Neural progenitor cell (in vitro differentiated cells): Measurements from ENCODE around the gene TECR.

Source experiments
- EZH2 ChIP-seq: fragments of 200-600 bp; sonication (generic); IDR thresholded peaks from 2 replicates; pipeline ENCODE4 v1.6.1; 2017; ENCODE audit warnings: antibody characterized with exemption, mild to moderate bottlenecking, moderate library complexity
- EZH2phosphoT487 ChIP-seq: fragments of 200-600 bp; sonication (generic); IDR thresholded peaks from 2 replicates; pipeline ENCODE4 v1.6.1; 2017; ENCODE audit warnings: antibody characterized with exemption
- TF ChIP-seq, protein P1 (sequence below): fragments of 200-600 bp; sonication (generic); IDR thresholded peaks from 2 replicates; pipeline ENCODE4 v1.5.1; 2017; ENCODE audit warnings: antibody characterized with exemption, mild to moderate bottlenecking

- TF ChIP-seq, protein P1, sequence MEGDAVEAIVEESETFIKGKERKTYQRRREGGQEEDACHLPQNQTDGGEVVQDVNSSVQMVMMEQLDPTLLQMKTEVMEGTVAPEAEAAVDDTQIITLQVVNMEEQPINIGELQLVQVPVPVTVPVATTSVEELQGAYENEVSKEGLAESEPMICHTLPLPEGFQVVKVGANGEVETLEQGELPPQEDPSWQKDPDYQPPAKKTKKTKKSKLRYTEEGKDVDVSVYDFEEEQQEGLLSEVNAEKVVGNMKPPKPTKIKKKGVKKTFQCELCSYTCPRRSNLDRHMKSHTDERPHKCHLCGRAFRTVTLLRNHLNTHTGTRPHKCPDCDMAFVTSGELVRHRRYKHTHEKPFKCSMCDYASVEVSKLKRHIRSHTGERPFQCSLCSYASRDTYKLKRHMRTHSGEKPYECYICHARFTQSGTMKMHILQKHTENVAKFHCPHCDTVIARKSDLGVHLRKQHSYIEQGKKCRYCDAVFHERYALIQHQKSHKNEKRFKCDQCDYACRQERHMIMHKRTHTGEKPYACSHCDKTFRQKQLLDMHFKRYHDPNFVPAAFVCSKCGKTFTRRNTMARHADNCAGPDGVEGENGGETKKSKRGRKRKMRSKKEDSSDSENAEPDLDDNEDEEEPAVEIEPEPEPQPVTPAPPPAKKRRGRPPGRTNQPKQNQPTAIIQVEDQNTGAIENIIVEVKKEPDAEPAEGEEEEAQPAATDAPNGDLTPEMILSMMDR = no peak
- TF ChIP-seq EZH2 (no peak), EZH2phosphoT487 (no peak)
Measured at GRCh38 chr19:14514215-14514863, 15.1 kb upstream of the TECR start.
